Effector CD8-positive, alpha-beta T cell (primary cell): ENCODE data around the gene BEST2.

Source experiments
- DNase-seq: peaks from one replicate; lab custom pipeline; 2025; lab: John Stamatoyannopoulos, UW

Gene BEST2

DNA sequence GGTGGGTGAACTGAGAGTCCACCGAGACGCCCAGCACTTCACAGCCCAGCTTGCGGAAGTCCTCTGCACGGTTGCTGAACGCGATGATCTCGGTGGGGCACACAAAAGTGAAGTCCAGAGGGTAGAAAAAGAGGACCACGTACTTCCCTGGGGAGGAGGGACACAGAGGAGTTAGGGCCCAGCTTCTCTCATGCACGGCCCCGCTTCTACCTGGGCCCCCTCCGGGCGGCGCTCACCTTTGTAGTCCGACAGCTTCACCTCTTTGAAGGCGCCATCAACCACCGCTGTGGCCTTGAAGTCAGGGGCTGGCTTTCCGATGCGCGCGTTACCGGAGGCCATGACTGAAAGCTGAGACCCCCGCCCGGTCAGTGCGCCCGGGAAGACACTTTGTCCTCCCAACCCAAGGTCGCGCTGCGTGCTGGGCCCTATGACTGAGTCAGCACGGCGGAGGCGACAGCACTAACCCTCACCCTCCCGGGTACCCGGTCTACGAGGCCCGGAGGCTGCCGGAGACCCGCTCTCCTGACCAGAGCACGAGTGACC, 49.4 kb downstream of the BEST2 start:
- DNase-seq: no peak

DNA sequence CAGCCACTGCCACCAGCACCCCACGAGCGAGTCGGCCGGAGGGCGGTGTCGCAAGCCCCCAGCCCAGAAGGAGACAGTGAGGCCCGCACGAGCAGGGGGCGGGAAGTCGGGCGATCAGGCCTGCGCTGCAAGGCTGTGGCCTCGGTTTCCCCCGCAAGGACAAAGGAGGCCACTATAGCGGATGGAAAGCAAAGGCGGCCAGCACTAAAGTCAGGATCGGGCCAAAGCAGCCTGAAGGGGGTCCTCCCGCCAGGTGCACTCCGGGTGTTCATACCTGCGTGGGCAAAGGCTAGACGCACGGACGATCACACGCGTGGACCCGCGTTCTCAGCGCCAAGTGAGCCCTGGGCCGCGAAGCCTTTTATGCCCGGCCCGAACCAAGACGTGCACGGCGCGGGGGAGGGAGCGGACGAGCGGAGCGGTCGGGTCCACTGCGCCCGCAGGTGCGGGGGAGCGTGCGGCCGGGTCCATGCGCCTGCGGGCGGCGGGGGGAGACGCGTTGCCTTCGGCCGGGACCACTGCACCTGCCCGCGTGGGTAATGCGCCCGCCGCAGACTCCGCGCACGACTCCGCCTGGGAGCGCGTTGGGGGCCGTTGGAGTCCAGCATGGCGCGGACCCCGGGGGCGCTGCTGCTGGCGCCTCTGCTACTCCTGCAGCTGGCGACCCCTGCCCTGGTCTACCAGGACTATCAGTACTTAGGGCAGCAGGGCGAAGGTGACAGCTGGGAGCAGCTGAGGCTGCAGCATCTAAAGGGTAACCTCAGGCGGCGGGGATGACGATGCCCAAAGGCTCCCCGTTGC, 50.1 kb downstream of the BEST2 start, which contains the start of the genes PRDX2 and THSD8:
Gene PRDX2 (minus strand): TSS at position 335 of the 801 bp plus-strand sequence. CDS start 539 bp downstream, outside the sequence.
Gene THSD8 (plus strand): TSS at position 604 of the 801 bp plus-strand sequence. CDS start 3 bp downstream, at position 607.
- DNase-seq: peak; percentile 46

DNA sequence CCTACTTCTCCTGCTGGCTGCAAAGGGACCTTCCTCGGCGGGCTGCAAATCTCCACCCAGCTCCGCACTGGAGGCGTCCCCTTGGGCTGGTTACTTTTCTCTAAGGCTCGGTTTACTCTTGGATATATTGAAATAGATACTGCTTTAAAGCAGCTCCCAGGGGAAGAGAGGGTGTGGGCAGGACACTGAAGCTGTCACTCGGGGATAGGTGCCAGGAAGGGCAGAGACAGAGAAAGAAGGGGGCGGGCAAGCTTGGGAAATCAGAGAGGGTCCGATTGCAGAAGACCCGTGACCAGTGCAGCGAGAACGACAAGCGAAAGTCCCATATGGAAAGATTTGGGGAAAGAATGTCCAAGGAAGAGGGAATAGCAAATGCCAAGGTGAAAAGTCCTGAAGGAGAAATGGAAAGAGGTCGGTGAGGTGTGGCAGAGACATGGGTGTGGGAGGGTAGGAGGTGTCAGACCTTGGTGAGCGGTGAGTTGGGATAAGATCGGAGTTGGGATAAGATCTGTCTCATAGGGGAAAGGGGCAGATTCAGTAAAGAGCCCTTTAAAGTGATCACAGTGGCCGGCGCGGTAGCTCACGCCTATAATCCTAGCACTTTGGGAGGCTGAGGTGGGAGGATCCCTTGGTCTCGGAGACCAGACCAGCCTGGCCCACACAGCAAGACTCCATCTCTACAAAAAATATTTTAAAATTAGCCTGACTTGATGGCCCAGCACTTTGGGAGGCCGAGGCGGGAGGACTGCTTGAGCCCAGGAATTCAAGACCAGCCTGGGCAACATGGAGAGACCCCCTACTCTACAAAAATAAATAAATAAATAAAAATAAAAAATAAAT, 50.9 kb downstream of the BEST2 start:
- DNase-seq: no peak

DNA sequence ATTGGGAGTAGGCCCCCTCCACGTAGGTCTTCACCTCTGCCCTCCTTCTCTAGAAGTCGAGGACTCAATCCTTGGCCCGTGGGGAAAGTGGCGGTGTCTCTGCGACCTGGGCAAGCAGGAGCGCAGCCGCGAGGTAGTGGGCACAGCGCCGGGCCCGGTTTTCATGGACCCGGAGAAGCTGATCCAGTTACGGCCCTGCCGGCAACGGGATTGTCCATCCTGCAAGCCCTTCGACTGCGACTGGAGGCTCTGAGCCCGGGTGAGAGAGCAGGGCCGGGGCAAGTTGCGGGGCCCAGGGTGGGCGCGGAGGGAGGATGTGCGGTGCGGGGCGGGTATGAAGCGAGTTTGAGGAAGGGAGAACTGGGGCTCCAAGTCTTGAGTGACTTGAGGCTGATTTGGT, 52.5 kb downstream of the BEST2 start:
- DNase-seq: no peak

DNA sequence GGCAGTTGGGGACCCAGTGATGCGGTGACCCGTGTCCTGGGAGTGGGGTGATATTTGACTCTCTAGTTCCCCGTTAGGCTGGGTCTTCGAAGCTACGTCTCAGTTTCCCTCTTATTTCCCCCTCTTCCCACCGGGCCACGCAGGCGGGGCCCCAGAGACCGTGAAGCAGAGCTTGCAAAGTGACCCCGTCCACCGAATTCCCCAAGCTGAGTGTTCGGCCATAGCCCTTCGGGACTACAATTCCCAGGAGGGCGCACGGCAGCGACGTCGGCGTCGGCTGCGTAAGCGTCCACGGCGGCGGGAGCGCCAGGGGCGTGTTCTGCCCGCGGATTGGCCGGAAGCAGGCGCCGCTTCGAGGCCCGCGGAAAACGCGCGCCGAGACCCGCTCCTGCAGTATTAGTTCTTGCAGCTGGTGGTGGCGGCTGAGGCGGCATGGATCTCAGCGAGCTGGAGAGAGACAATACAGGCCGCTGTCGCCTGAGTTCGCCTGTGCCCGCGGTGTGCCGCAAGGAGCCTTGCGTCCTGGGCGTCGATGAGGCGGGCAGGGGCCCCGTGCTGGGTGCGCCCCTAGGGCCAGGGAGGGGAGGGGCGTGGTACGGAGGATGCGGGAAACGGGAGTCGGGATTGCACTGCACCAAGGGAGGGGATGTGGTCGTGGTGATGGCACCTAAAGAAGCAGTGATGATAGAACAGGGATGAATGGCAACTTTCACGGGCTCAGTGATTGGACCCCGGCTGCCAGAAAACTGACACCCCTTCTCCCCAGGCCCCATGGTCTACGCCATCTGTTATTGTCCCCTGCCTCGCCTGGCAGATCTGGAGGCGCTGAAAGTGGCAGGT, 54.9 kb downstream of the BEST2 start, which contains the start of gene RNASEH2A:
Gene RNASEH2A (plus strand): TSS at position 343 of the 840 bp plus-strand sequence. CDS start 90 bp downstream, at position 433.
- DNase-seq: peak; percentile 72
